Keratinocyte (primary cell): ENCODE data around the gene CNPPD1.

Source experiments
- EZH2 ChIP-seq: IDR thresholded peaks from one replicate; pipeline ENCODE4 v1.6.1; 2012; ENCODE audit warnings: inconsistent platforms, mild to moderate bottlenecking, low read length, moderate library complexity
- TF ChIP-seq, protein P1 (sequence below), 3 experiments: IDR thresholded peaks in 1 of 3; conservative IDR thresholded peaks in 1 of 3; optimal IDR thresholded peaks in 1 of 3; 2 replicates in 2 of 3; 3 replicates in 1 of 3; pipeline versions ENCODE3 to v1.5.1; 2011; ENCODE audit warnings: low read length in 3 of 3, mild to moderate bottlenecking in 3 of 3, moderate library complexity in 2 of 3, control low read depth in 1 of 3, inconsistent platforms in 1 of 3; ENCODE audit not compliant: insufficient read depth in 2 of 3; ENCODE audit errors: extremely low read depth in 1 of 3

DNA sequence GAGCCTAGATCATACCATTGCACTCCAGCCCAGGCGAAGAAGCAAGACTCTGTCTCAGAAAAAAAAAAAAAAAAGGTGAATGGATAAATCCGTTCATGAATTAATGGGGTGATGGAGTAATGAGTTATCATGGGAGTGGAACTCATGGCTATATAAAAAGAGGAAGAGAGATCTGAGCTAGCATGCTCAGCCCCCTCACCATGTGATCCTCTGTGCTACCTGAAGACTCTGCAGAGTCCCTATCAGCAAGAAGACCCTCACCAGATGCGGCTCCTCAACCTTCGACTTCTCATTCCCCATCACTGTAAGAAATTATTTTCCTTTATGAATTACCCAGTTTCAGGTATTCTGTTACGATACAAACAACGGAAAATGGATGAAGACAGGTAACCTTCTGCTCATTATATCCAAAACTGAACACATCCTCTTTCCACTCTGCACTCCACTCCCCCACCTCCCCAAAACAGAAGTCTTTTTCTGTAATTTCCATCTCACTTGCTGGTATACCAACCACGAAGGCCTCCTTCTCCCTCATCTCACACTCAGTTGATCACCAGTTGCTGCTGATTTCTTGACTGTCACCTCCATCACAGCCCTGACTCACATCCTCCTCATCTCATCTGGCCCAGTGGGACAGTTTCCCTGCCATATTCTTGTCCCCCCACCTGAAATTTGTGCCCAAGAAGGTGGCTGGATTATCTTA lies 10.2 kb upstream of the CNPPD1 start:
- TF ChIP-seq, protein P1, sequence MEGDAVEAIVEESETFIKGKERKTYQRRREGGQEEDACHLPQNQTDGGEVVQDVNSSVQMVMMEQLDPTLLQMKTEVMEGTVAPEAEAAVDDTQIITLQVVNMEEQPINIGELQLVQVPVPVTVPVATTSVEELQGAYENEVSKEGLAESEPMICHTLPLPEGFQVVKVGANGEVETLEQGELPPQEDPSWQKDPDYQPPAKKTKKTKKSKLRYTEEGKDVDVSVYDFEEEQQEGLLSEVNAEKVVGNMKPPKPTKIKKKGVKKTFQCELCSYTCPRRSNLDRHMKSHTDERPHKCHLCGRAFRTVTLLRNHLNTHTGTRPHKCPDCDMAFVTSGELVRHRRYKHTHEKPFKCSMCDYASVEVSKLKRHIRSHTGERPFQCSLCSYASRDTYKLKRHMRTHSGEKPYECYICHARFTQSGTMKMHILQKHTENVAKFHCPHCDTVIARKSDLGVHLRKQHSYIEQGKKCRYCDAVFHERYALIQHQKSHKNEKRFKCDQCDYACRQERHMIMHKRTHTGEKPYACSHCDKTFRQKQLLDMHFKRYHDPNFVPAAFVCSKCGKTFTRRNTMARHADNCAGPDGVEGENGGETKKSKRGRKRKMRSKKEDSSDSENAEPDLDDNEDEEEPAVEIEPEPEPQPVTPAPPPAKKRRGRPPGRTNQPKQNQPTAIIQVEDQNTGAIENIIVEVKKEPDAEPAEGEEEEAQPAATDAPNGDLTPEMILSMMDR (optimal IDR thresholded peaks at IDR 0.05 in 1 of 3, IDR thresholded peaks at IDR 0.05 in 1 of 3, conservative IDR thresholded peaks at IDR 0.05 in 1 of 3; ENCODE audit: extremely low read depth in 1 of 3, insufficient read depth in 2 of 3, low read length in 3 of 3) = no peak
- TF ChIP-seq EZH2 = no peak
